Stimulated activated CD4-positive, alpha-beta T cell treated with anti-CD3 and anti-CD28 coated beads, TNF-alpha, amount 100 ng/mL, for 1 hour (primary cell): Measurements from ENCODE around the gene SPG11.
"Not testable (repeated sequence)": the region's sequence is repeated elsewhere in the genome, so short reads cannot be mapped to it uniquely, and the experiment has no call there.

Source experiments
- DNase-seq, 3 donors: peaks; one replicate each; pipeline ENCODE4 v3.0.0-alpha.2; 2020; ENCODE audit warnings: low read depth in 3 of 3, low spot score in 1 of 3

Gene SPG11

DNA sequence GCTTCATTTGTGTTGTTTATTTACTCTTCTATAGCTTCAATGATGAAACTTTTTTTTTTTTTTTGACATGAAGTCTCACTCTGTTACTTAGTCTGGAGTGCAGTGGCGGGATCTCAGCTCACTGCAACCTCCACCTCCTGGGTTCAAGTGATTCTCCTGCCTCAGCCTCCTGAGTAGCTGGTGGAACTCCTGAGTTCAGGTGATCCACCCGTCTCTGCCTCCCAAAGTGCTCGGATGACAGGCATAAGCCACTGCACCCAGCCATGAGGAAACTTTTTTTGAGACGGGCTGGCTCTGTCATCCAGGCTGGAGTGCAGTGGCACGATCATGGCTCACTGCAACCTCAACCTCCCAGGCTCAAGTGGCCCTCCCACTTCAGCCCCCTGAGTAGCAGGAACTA, 131.2 kb downstream of the SPG11 start:
- DNase-seq, result not testable (repeated sequence)

DNA sequence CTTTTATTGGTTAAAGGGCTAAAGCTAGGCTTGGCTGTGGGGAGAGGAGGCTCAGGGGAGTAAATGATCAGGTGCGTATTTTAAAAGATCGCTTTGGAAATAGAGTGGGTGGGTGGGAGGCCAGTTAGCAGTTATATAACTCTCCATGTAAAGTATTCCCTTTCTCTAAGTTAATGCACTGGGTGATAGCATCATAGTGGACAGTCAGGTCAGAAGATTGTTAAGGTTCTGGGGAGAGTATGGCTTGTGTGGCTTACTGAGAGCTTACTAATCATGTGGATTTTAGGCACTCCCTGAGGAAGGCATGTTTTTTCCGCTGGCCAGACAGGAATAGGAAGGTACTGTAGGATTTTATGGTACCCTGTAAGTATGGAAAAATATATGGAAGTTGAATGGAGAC, 132.8 kb downstream of the SPG11 start:
- no peak for DNase-seq

- DNase-seq, result no peak
These were observed 133.4 kb downstream of the SPG11 start for GRCh38 chr15:44529864-44530604.

DNA sequence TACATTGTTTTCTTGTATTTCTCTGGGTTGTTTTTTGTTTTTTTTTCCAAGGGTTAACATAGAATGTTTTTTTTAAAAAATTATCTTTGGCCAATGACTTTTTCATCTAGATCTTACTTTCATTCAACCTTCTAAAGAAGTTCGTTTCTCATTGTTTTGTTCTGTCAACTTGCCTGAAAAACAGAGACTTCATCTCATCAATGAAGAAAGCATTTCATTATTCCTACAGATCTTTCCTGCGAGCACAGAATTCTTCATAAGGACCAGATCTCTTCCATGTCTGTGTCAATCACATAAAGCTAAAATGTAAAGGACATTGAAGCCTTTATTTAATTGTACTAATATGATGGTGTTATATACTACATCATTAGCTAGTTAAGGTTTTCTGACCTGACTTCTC, 136.2 kb downstream of the SPG11 start:
- no peak for DNase-seq

DNA sequence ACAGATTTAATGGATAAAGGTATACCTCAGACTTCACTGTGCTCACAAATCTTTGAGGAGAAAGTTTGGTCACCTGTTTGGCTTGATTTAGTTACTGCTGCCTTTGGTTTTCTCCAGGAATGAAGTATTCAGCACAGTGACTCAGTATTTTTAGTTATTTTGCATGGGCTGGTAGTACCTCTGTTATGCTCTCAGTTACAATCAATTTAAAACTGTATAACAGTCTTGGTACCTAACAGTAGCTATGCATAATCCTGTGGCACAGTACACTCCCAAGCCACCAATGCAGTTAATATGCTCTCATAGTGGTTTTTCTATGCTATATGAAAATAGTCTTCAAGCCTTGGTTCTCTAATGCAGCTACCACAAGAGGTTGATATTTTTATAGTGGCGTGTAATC, 138.4 kb downstream of the SPG11 start:
- DNase-seq, result no peak

- no peak for DNase-seq
These were observed 143.9 kb downstream of the SPG11 start for GRCh38 chr15:44519537-44519936.

DNA sequence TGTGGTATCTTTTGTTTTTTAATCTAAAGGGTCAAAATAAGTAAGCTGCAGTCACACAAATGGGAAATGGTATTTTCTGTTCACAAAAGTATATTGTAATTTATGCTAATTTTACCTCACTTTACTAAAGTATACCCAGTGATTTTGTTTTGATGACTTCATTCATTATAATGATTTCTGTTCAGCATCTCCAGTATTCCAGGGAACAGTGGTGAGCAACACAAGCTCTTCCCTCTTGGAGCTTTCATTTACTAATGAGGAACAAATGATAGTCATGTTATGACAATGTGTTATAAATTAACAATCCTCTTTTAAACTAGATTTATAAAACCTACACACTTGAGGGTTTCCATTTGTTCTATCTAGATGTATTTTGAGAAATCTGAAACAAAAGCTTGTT, 147.0 kb downstream of the SPG11 start:
- DNase-seq, result no peak
